Glutamatergic neuron (in vitro differentiated cells): ENCODE results near the gene MB. TPM values are rescaled to one million over a fixed set of nuclear protein-coding genes. Genes with fewer than 3 reads are reported as not detected.

Source experiments
- total RNA-seq: library from RNA; stranded (reverse); fragmentation: NEBNext Ultra II Directional; extraction: Animal tissue kit (Norgen Biotek cat#: 25700); gene quantifications from one replicate; pipeline ENCODE4 v1.2.1, GENCODE V29; 2021; ENCODE audit not compliant: unreplicated experiment

Gene MB
- total RNA-seq, 1 donor from 2014 or later, result not detected

Other genes with a start within 250 kb of the MB start
- 14.9 TPM for gene HMOX1, start 236.2 kb downstream of the MB start, total RNA-seq
- gene MCM5, start 217.2 kb downstream of the MB start, total RNA-seq, result 28.3 TPM
- 0.20 TPM for gene RASD2, start 76.5 kb downstream of the MB start, total RNA-seq
- not detected for gene APOL6, start 31.1 kb upstream of the MB start, total RNA-seq
- not detected for gene APOL5, start 100.5 kb upstream of the MB start, total RNA-seq